Endometrium (tissue), 2 donors: ENCODE results near the gene DPM1.

Experiments
- FAIRE-seq: peaks from 2 replicates; lab custom pipeline; 2012; peaks lifted over from hg19 to GRCh38; lab: Jason Lieb, UNC
- donor health status: control.
- donor health status: control.

The DPM1 gene

GRCh38 chr20:50957798-50958614, at the start of gene DPM1:
Gene DPM1, minus strand, starts transcription at chr20:50958532. Its CDS starts 9 bp downstream, at chr20:50958523.
- FAIRE-seq, result no peak

- no peak for FAIRE-seq
These were observed 46.9 kb upstream of the DPM1 start for GRCh38 chr20:51005214-51005613.

GRCh38 chr20:51004781-51005180, 46.4 kb upstream of the DPM1 start:
- FAIRE-seq, result no peak

- FAIRE-seq, result no peak
These were observed 46.0 kb upstream of the DPM1 start for GRCh38 chr20:51004305-51004727.

- no peak for FAIRE-seq
These were observed 45.4 kb upstream of the DPM1 start for GRCh38 chr20:51003753-51004152.

GRCh38 chr20:51002633-51003032, 44.3 kb upstream of the DPM1 start:
- no peak for FAIRE-seq

- no peak for FAIRE-seq
These were observed 43.3 kb upstream of the DPM1 start for GRCh38 chr20:51001430-51002265.

GRCh38 chr20:50999355-50999754, 41.0 kb upstream of the DPM1 start:
- FAIRE-seq, result no peak

- no peak for FAIRE-seq
These were observed 38.9 kb upstream of the DPM1 start for GRCh38 chr20:50996901-50997865.

- FAIRE-seq, result no peak
These were observed 37.2 kb upstream of the DPM1 start for GRCh38 chr20:50995506-50995905.

GRCh38 chr20:50993876-50994275, 35.5 kb upstream of the DPM1 start:
- no peak for FAIRE-seq

GRCh38 chr20:50992733-50993457, 34.6 kb upstream of the DPM1 start:
- FAIRE-seq, result no peak

GRCh38 chr20:50992336-50992732, 34.0 kb upstream of the DPM1 start:
- FAIRE-seq, result no peak

- no peak for FAIRE-seq
These were observed 32.7 kb upstream of the DPM1 start for GRCh38 chr20:50991076-50991475.

- no peak for FAIRE-seq
These were observed 29.3 kb upstream of the DPM1 start for GRCh38 chr20:50987493-50988210.

GRCh38 chr20:50983321-50983720, 25.0 kb upstream of the DPM1 start:
- FAIRE-seq, result no peak

- FAIRE-seq, result no peak
These were observed 24.0 kb upstream of the DPM1 start for GRCh38 chr20:50982363-50982762.

- FAIRE-seq, result no peak
These were observed 23.3 kb upstream of the DPM1 start for GRCh38 chr20:50981714-50982048.

- FAIRE-seq, result no peak
These were observed 22.8 kb upstream of the DPM1 start for GRCh38 chr20:50980851-50981713.
